Measurements from ENCODE around the gene TP73. TPM values are rescaled to one million over a fixed set of nuclear protein-coding genes. Genes with fewer than 3 reads are reported as not detected.
A peak's percentile ranks its signal among the peaks of the same experiment; 100 is the strongest.

Gene TP73
- total and polyA plus RNA-seq, 8 donors, result 1.6 to 2.7 (median 2.0) TPM

- Histone ChIP-seq H3K4me1 (peaks cover 16 to 44% of the 10 kb centered on the region in 2 donors), H3K4me3 (peak overlapping the region in 1 of 2 donors; percentile 99), H3K36me3 (no peaks in the 10 kb centered on the region), H3K9me3 (no peaks in the 10 kb centered on the region), H3K27ac (no peak overlapping the region), H3K27me3 (peaks cover 41 to 82% of the 10 kb centered on the region in 2 donors)
- intact Hi-C loops (cut with DNase I), result no loop called here
- ATAC-seq (no peak), DNase-seq (peak in 1 of 4 donors; percentile 55)
- TF ChIP-seq CTCF (IDR thresholded peaks at IDR 0.05), result no peak
Measured at GRCh38 chr1:3653286-3653618, 936 bp downstream of the TP73 start.

GRCh38 chr1:3654549-3655281, 2.4 kb downstream of the TP73 start:
- H3K27ac ChIP-seq, result no peak overlapping the region
- peaks cover 12 to 33% of the 10 kb centered on the region in 2 donors for H3K4me1 ChIP-seq
- no peaks in the 10 kb centered on the region for H3K9me3 ChIP-seq
- H3K36me3 ChIP-seq, result no peaks in the 10 kb centered on the region
- no peak for TF ChIP-seq CTCF (IDR thresholded peaks at IDR 0.05)
- ATAC-seq (no peak), DNase-seq (peak in 2 of 4 donors; percentile 17 to 46)
- no peak overlapping the region for H3K4me3 ChIP-seq
- H3K27me3 ChIP-seq, result peaks cover 41 to 92% of the 10 kb centered on the region in 2 donors
- intact Hi-C loops (cut with DNase I), result no loop called here

GRCh38 chr1:3656450-3657095, 4.3 kb downstream of the TP73 start:
- intact Hi-C loops (cut with DNase I), result no loop called here
- no peak overlapping the region for H3K4me3 ChIP-seq
- DNase-seq, result peak in 1 of 4 donors; percentile 17
- peaks cover 9 to 18% of the 10 kb centered on the region in 2 donors for H3K4me1 ChIP-seq
- no peaks in the 10 kb centered on the region for H3K9me3 ChIP-seq
- ATAC-seq, result no peak
- H3K36me3 ChIP-seq, result no peaks in the 10 kb centered on the region
- peaks cover 26 to 77% of the 10 kb centered on the region in 2 donors for H3K27me3 ChIP-seq
- no peak overlapping the region for H3K27ac ChIP-seq
- TF ChIP-seq CTCF (IDR thresholded peaks at IDR 0.05), result no peak

- H3K27me3 ChIP-seq, result peaks cover 21 to 72% of the 10 kb centered on the region in 2 donors
- H3K4me3 ChIP-seq, result no peak overlapping the region
- intact Hi-C loops (cut with DNase I), result no loop called here
- no peaks in the 10 kb centered on the region for H3K9me3 ChIP-seq
- H3K27ac ChIP-seq, result no peak overlapping the region
- no peak for ATAC-seq
- H3K36me3 ChIP-seq, result no peaks in the 10 kb centered on the region
- peaks cover 4 to 12% of the 10 kb centered on the region in 2 donors for H3K4me1 ChIP-seq
- no peak for TF ChIP-seq CTCF (IDR thresholded peaks at IDR 0.05)
- DNase-seq, result peak in 1 of 4 donors; percentile 9
Measured at GRCh38 chr1:3657096-3657475, 4.8 kb downstream of the TP73 start.

- Histone ChIP-seq H3K36me3 (no peaks in the 10 kb centered on the region), H3K27me3 (peaks cover 15 to 66% of the 10 kb centered on the region in 2 donors), H3K27ac (no peak overlapping the region), H3K4me1 (peaks cover under 1 to 6% of the 10 kb centered on the region in 2 donors), H3K9me3 (no peaks in the 10 kb centered on the region), H3K4me3 (no peak overlapping the region)
- DNase-seq (peak in 2 of 4 donors; percentile 26 to 77), ATAC-seq (no peak)
- intact Hi-C loops (cut with DNase I), result no loop called here
- TF ChIP-seq CTCF (IDR thresholded peaks at IDR 0.05), result no peak
Measured at GRCh38 chr1:3657578-3658230, 5.4 kb downstream of the TP73 start.
